ENCODE results near the gene MELK. TPM values are rescaled to one million over a fixed set of nuclear protein-coding genes. Genes with fewer than 3 reads are reported as not detected.

MELK gene
- total and polyA plus RNA-seq, 2 of the 4 experiments (the other 2 are of a cell fraction): 20.8 to 27.4 TPM

- DNase-seq: no peak
- H2BK5ac ChIP-seq (ENCODE audit: low read depth, low read length, poor library complexity, severe bottlenecking): no peak overlapping the region
- H3K9ac ChIP-seq (ENCODE audit: low read depth, low read length): no peak overlapping the region
- intact Hi-C loops (cut with micrococcal nuclease) (no loop called here), in situ Hi-C loops (cut with MboI; ENCODE audit: low sequenced_read_pairs) (no loop called here), dilution Hi-C loops (cut with HindIII; ENCODE audit: low sequenced_read_pairs, unreplicated experiment) (no loop called here)
- TF ChIP-seq, protein P1, sequence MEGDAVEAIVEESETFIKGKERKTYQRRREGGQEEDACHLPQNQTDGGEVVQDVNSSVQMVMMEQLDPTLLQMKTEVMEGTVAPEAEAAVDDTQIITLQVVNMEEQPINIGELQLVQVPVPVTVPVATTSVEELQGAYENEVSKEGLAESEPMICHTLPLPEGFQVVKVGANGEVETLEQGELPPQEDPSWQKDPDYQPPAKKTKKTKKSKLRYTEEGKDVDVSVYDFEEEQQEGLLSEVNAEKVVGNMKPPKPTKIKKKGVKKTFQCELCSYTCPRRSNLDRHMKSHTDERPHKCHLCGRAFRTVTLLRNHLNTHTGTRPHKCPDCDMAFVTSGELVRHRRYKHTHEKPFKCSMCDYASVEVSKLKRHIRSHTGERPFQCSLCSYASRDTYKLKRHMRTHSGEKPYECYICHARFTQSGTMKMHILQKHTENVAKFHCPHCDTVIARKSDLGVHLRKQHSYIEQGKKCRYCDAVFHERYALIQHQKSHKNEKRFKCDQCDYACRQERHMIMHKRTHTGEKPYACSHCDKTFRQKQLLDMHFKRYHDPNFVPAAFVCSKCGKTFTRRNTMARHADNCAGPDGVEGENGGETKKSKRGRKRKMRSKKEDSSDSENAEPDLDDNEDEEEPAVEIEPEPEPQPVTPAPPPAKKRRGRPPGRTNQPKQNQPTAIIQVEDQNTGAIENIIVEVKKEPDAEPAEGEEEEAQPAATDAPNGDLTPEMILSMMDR (conservative IDR thresholded peaks at IDR 0.05; ENCODE audit: low read depth, low read length): no peak
- no peak for TF ChIP-seq SMC3 (IDR thresholded peaks at IDR 0.05; ENCODE audit: low read depth, low read length)
- no peak overlapping the region for H2BK15ac ChIP-seq (ENCODE audit: low read depth, low read length)
- H3K36me3 ChIP-seq (ENCODE audit: control insufficient read depth, insufficient read depth, low read length): no peaks in the 10 kb centered on the region
- H2BK20ac ChIP-seq (ENCODE audit: low read depth, low read length): no peak overlapping the region
- no peaks in the 10 kb centered on the region for H3K9me1 ChIP-seq (ENCODE audit: insufficient read depth, low read length)
- no peak overlapping the region for H2BK120ac ChIP-seq (ENCODE audit: low read depth, low read length)
- H4K8ac ChIP-seq (ENCODE audit: low read depth in 2 of 2, low read length in 2 of 2): no peak overlapping the region
- H2AK5ac ChIP-seq (ENCODE audit: low read depth, low read length): no peak overlapping the region
- H3K14ac ChIP-seq (replicated peaks; ENCODE audit: low read depth, low read length): no peak overlapping the region
- no peak overlapping the region for H3K23ac ChIP-seq (ENCODE audit: low read depth, low read length)
- H3K9me3 ChIP-seq (ENCODE audit: control insufficient read depth, insufficient read depth, low read length): no peaks in the 10 kb centered on the region
- no peak overlapping the region for H4K91ac ChIP-seq (ENCODE audit: insufficient read depth, low read depth, low read length)
- no peaks in the 10 kb centered on the region for H3K79me1 ChIP-seq (ENCODE audit: low read depth in 1 of 2, low read length in 2 of 2)
- no CpG with 5 or more reads among the region's 2 CpGs for WGBS, 2 experiments (ENCODE audit: extremely low coverage in 2 of 2, insufficient read length in 1 of 2)
- ATAC-seq (ENCODE audit: low read depth): no peak
- H3K27me3 ChIP-seq (ENCODE audit: control insufficient read depth, insufficient read depth, low read length): peaks cover 14% of the 10 kb centered on the region
- CTCF ChIA-PET: no interaction called here
- H2AK9ac ChIP-seq (replicated peaks; ENCODE audit: low read depth, low read length, poor library complexity): no peak overlapping the region
- POLR2A ChIA-PET (ENCODE audit: unreplicated experiment): no interaction called here
- H4K20me1 ChIP-seq (ENCODE audit: insufficient read depth, low read length): no peaks in the 10 kb centered on the region
- H2AFZ ChIP-seq (replicated peaks; ENCODE audit: low read length, poor library complexity): no peak overlapping the region
- no peak overlapping the region for H4K5ac ChIP-seq (ENCODE audit: low read depth, low read length)
- no peak overlapping the region for H3K18ac ChIP-seq (ENCODE audit: low read depth, low read length)
- no peak overlapping the region for H3K4me3 ChIP-seq (ENCODE audit: insufficient read depth, low read depth, low read length)
- no peaks in the 10 kb centered on the region for H3K4me1 ChIP-seq (ENCODE audit: control insufficient read depth, insufficient read depth, low read length)
- BruUV-seq (replicated peaks): no TSS peak
- H3K4ac ChIP-seq (ENCODE audit: low read depth, low read length): no peak overlapping the region
- no peak overlapping the region for H3K27ac ChIP-seq (ENCODE audit: insufficient read depth, low read length)
- no peak overlapping the region for H3K56ac ChIP-seq (ENCODE audit: extremely low read depth, insufficient read depth, low read length)
- H3K4me2 ChIP-seq (ENCODE audit: low read depth, low read length): no peak overlapping the region
Measured at GRCh38 chr9:36530224-36530623, 42.5 kb upstream of the MELK start.
